AG04449 (cell line): Measurements from ENCODE around the gene TNS3.

Source experiments
- CTCF ChIA-PET: fragments of 350-600 bp; formaldehyde crosslinking; extraction: SDS; loops from one replicate; lab custom pipeline; 2021; ENCODE audit warnings: antibody characterized with exemption; lab: Yijun Ruan, JAX
- POLR2A ChIA-PET: fragments of 400-600, 350-600 bp; formaldehyde crosslinking; extraction: SDS; loops from one replicate; lab custom pipeline; 2020; ENCODE audit warnings: antibody characterized with exemption, inconsistent platforms; lab: Yijun Ruan, JAX
- DNase-seq: peaks from one replicate; pipeline ENCODE4 v3.0.0-alpha.2; 2010; ENCODE audit warnings: low read depth, low spot score
- H3K4me3 ChIP-seq: 2 replicates; pipeline ENCODE4 v1.5.1; 2011; ENCODE audit warnings: low read depth, mild to moderate bottlenecking, control low read depth, low read length
- CTCF ChIP-seq: IDR thresholded peaks from one replicate; pipeline ENCODE4 v1.5.1; 2011; ENCODE audit warnings: mild to moderate bottlenecking, moderate library complexity, low read length, control low read depth, inconsistent platforms; ENCODE audit not compliant: insufficient read depth; ENCODE audit errors: missing control alignments

The TNS3 gene

GRCh38 chr7:47361236-47361635 is 220.7 kb downstream of the TNS3 start:
- TF ChIP-seq CTCF = no peak
- CTCF ChIA-PET = interaction anchor here (1.2 kb wide), 1 partner anchor 95 kb away, joined by 5 read pairs; no protein-coding TSS in a partner anchor
- H3K4me3 ChIP-seq = no peak overlapping the region
- POLR2A ChIA-PET = no interaction called here
- DNase-seq = no peak

GRCh38 chr7:47360301-47360900 is 221.5 kb downstream of the TNS3 start:
- CTCF ChIA-PET = interaction anchor here (1.4 kb wide), 1 partner anchor 95 kb away, joined by 3 read pairs; no protein-coding TSS in a partner anchor
- POLR2A ChIA-PET = no interaction called here
- no peak for DNase-seq
- no peak for TF ChIP-seq CTCF
- H3K4me3 ChIP-seq = no peak overlapping the region

GRCh38 chr7:47358944-47359588 is 222.8 kb downstream of the TNS3 start:
- no peak for TF ChIP-seq CTCF
- CTCF ChIA-PET = interaction anchor here (1.4 kb wide), 1 partner anchor 93 kb away, joined by 3 read pairs; no protein-coding TSS in a partner anchor
- POLR2A ChIA-PET = no interaction called here
- no peak for DNase-seq
- no peak overlapping the region for H3K4me3 ChIP-seq

GRCh38 chr7:47358357-47358756 is 223.6 kb downstream of the TNS3 start:
- CTCF ChIA-PET = no interaction called here
- DNase-seq = no peak
- POLR2A ChIA-PET = no interaction called here
- TF ChIP-seq CTCF = no peak
- no peak overlapping the region for H3K4me3 ChIP-seq

GRCh38 chr7:47357863-47358262 is 224.0 kb downstream of the TNS3 start:
- no peak overlapping the region for H3K4me3 ChIP-seq
- TF ChIP-seq CTCF = no peak
- CTCF ChIA-PET = interaction anchor here (1.7 kb wide), 1 partner anchor 92 kb away, joined by 7 read pairs; no protein-coding TSS in a partner anchor
- POLR2A ChIA-PET = no interaction called here
- DNase-seq = no peak

GRCh38 chr7:47357361-47357760 is 224.6 kb downstream of the TNS3 start:
- POLR2A ChIA-PET = no interaction called here

More at GRCh38 chr7:47357361-47357760, 224.6 kb downstream of the TNS3 start:
- no peak for TF ChIP-seq CTCF
- no peak for DNase-seq
- no peak overlapping the region for H3K4me3 ChIP-seq
- CTCF ChIA-PET = interaction anchor here (1.7 kb wide), 1 partner anchor 91 kb away, joined by 7 read pairs; no protein-coding TSS in a partner anchor
